GM21381 (cell line): ENCODE measurements around the gene ENKUR.
A peak's percentile ranks its signal among the peaks of the same experiment; 100 is the strongest.
"Not testable (repeated sequence)": the region's sequence is repeated elsewhere in the genome, so short reads cannot be mapped to it uniquely, and the experiment has no call there.

Experiments
- ATAC-seq: cut with Tn5 transposase; IDR thresholded peaks from one replicate; pipeline ENCODE4 v1.9.1; 2021; ENCODE audit warnings: mild to moderate bottlenecking, moderate library complexity; ENCODE audit not compliant: unreplicated experiment

Gene ENKUR

DNA sequence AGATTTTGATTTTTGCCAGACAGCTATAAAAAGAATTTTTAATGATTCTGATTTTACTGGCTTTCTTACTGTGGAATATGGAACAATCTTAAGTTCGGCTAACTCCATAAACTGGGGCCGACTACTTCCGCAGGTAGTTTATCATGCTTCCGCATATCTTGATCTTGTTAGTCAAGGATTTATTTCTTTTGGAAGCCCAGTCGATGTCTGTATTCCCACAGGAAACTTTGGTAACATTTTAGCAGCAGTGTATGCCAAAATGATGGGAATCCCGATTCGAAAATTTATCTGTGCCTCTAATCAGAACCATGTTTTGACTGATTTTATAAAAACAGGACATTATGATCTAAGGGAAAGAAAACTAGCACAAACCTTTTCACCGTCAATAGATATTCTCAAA, 8.6 kb upstream of the ENKUR start:
- ATAC-seq: no peak

DNA sequence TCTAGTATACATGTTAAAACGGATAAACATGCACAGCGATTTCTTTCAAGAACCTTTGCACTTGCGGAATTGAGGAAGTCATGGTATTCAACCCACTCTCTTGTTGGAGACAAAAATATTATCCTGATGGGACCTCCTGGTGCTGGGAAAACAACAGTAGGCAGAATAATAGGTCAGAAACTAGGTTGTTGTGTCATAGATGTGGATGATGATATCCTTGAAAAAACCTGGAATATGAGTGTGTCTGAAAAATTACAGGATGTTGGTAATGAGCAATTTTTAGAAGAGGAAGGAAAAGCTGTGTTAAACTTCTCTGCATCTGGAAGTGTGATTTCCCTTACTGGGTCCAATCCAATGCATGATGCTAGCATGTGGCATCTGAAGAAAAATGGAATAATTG, 7.3 kb upstream of the ENKUR start:
- no peak for ATAC-seq

DNA sequence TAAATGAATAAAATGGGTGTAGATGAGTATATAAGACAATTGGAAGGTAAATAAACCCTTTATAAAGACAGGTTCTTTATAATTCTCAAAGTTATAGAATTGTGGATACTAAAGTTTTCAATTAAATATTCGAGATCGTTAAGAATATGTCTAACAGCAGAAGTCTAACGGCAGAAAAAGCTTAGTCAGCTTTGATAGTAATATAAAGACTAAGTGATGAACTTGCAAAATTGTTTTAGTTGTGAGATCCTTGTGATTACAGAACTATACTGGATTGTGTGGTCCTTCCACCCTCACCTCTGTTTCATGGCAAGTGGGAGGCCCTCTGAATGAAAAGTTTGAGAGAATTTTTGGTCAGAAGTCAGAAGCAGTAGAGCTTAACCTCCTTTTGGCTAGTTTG, 2.7 kb upstream of the ENKUR start:
- no peak for ATAC-seq

DNA sequence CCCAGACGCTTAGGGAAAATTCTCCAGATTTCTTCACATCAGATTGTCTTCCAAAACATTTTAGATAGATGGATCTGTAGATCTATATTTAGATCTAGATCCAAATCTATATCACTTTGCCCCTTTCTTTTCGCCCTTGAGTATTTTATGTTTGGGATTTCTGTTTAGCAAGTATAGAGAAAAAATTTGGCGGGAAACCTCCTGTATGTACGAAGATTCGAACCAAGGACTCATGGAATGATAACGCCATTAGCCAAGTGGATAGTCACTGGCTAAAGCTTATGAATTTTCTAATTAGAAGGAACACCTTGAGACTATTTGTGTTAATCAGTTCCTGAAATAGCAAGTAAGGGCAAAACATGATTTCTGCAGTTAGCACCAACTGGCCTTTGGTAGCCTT, 1.7 kb upstream of the ENKUR start:
- no peak for ATAC-seq

DNA sequence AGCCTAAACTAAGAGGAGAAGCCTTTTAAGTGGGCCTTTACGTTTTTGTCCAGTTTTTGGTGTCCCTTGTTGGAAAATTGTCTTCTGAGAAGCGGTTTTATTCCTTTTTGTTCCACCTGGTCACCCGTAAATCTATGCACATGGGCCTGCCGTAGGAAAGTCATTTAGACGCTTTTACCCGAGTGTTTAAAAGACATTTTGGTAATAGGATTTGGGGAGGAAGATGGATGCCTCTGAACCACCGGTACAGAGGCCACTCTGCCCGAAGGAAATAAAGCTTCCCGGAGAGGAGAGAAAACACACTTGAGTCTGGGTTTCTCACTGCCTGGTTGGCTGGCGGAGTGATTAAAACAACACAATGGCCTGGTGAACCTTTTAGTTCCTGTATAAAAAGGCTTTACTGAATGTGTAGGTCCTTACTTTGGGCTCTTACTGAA, 1.2 kb upstream of the ENKUR start:
- ATAC-seq: peak; percentile 5

DNA sequence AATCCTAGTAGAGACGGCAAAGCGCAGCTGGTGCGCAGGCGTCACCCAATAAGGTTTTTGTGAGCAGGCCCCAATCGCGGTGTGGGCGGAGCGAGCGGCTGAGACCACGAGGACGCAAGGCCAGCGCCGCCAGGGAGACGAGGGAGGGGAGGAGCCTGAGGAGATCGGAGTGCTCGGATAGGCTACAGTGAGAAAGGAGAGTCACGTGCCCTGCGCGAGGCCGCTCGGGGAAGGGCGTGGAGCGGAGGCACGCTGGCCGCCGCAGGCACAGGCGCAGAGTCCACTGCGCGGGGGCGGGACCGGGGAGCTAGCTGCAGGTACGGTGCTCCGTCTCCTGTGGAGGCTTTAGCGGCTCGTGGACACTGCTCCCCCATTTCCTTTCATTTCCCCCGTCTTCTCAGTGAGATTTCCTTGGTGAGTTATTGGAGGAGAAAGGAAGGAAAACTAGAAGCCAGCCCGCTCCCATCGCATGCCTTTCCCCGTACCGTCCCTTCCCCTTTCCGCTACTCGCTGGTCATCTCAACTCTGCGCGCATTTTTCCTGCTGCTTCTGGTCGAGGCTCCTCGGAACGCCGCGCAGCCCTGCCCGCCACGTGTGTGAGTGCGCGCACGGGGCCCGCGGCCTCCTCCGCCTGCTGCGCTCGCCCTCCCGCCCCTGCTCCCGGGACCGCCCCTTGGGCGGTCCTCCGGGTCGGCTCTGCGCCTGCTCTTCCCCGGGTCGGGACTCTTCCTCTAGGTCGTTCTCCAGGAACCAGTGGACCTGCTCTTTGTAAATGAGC, 607 bp upstream of the ENKUR start, which contains the start of gene THNSL1:
Gene THNSL1 (plus strand): TSS at position 237 of the 778 bp plus-strand sequence. CDS start 6,612 bp downstream, outside the sequence.
- peak; percentile 97 for ATAC-seq

DNA sequence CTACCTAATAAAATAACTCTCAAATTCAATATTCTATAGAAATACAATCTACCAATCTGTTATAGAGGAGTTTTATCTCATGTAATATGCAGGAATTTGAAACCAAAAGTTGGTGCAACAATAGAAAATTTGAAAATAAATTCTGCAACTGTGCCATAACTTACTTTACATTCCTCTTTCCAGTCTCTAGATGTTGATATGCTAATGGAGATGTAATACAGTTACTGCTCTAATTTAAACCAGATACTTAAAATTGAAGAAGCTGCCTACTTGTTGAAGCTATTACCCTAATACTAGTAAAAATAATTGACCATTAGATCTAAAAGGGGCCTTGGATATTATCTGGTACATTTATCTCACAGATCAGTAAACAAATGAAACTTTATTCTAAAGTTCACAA, 1.4 kb downstream of the ENKUR start:
- ATAC-seq: no peak

DNA sequence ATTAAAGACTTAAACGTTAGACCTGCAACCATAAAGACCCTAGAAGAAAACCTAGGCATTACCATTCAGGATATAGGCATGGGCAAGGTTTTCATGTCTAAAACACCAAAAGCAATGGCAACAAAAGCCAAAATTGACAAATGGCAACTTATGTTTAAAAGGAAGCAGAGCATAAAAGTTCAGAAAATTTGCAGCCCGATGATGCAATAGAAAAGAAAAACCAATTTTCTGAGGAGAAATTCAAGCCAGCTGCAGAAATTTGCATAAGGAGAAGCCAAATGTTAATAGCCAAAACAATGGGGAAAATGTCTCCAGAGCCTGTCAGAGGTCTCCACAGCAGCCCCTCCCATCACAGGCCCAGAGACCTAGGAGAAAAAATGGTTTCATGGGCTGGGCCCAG, 4.4 kb downstream of the ENKUR start:
- ATAC-seq: not testable (repeated sequence)

DNA sequence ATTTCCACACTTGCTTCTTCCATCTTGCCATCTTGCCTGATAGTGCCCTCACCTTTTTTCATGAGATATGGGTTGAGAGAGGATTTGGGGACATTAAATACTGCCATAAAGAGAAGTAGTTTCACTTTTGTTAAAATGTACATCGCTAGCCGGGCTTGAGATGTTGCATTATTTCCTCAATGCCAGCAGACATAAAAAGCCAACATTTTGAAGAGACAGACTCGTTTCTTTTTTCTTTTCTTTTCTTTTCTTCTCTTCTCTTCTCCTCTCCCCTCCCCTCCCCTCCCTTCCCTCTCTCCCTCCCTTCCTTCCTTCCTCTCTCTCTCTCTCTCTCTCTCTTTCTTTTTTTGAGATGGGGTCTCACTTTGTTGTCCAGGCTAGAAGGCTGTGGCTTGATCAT, 17.9 kb downstream of the ENKUR start:
- ATAC-seq: no peak

DNA sequence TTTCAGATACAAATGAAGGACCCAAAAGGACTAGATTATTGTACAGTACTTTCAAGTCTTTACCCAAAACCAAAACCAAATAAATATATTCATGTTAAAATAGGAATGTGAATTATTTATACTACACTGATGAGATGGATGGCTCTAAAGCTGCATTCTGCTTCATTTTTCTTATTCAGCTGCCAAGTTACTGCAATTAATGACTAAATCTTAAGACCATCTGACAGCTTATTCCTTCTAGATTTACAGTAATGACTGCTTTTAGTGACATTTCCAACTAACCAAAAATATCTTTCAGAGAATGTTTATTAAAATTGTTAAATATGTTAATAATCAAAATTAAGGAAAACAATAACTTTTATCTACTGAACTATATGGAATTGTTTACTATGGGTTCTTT, 20.9 kb downstream of the ENKUR start:
- ATAC-seq: no peak

DNA sequence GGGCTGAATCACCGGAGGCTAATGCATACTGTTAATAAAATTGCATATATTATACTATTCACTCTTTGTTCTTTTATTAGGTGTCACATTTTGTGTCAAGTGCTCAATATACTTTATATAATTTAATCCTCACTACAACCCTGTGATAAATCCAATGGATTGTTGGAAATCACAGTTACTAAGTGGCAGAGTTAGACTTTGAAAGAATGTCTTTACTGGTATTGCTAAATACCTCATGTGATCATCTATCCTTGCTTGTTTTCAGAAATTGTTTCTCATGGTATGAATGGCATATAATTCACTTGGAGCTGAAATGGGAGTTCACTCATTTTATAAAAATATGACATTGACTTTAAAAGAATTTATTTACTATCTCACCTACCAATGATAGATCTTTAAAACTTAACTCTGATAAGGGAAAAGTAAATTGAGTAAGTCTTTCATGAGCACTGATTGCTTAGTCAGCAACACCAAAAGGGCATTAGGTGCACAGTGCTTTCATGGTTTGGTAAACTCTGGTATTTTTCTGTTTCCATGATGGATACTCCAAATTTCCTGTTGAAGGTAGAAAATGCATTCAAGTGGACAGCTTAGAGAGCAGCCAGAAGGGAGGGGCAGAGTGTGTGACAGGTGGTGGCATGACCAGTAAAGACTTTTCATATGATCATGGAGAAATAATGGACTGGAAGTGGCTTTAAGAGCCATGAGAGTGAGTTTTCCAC, 22.6 kb downstream of the ENKUR start:
- ATAC-seq: no peak

DNA sequence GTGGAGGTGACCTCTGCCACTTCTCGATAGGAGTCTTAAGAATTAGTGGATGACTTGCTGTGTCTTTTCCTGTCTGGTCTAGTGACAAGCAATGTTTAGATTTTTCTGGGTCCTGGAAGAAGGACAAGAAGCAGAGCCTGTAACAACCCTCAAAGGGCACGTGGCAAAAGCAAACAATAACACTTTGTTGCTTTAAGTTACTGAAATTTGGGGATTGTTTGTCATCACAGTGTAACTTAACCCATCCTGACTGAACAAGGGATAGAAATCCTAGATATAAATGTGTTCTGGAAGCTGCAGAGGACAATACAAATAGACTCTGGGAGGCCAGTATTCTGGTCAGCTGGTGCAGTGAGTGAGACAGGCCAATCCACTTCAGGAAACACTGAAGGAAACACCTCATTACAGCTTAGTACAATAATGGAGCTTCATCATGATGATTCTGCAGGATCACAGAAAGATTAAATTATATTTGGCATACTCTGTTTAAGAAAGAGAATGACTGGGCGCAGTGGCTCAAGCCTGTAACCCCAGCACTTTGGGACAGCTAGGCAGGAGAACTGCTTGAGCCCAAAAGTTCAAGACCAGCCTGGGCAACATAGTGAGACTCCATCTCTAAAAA, 23.3 kb downstream of the ENKUR start:
- no peak for ATAC-seq

DNA sequence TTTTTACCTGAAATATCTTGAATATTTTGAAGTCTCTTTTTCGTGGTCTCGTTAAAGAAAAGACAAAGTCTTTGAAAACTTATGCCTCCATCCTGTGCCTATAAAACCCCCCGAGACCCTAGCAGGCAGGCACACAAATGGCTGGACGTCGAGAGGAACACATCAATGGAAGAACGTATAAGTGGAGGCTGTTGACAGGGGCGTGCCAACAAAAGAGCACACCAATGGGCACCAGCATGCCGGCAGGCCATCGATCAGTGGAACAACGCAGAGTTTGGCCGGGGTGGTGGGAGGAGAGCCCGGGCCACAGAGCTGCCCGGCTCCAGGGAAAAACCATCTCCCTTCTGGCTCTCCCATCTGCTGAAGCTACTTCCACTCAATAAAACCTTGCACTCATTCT, 24.7 kb downstream of the ENKUR start:
- no peak for ATAC-seq

DNA sequence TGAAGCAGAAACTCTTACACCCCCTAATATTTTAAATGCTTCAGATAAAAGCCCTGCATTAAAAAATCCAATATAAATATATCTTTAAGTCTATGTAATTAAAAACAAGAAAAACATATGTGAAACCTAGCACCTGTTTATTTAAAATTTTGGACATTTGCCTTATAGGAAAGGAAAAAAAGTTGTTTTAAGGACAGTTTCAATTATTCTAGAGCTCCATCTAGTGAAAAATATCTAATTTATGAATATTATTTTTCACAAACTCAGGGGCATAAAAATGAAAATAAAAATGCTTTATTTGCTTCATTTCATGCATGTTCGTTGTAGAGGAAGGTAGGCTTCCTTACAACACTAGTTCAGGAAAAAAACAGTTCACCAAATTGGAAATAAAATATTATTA, 26.1 kb downstream of the ENKUR start:
- ATAC-seq: no peak

DNA sequence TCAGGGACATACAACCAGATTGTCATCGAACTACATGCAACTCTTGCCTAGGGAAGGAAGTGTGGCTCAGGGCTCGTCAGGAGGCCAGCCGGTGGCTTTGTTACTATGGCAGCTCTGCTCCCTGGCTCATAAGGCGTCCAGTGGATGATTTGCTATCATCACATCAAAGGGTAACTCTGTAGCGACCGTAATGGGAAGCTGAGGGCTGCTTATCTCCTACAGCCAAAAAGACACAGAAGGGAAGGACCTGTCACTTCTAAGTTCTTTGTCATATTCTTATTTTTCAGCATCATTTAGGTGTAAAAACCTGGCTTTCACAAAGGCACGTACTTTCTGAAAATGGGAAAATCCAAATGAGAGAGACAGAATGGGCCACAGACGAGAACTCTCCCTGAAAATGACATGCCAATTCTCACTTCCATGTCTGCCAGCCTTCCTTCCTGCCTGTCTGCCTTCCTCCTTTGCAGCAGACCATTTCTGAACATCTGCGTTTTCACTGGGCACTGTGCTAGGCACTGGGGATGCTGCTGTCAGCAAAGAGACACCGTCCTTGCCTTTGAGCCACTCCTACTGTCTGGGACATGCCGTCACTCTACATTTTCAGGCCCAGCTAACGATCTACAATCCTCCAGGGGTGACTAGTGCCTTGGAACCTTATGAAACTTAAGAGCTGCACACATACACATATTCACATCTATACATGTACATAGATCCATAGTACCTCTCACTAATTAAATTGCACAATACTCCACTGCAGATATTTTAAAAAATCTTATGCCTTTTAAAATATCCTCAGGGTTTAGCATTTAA, 26.9 kb downstream of the ENKUR start:
- ATAC-seq: no peak

DNA sequence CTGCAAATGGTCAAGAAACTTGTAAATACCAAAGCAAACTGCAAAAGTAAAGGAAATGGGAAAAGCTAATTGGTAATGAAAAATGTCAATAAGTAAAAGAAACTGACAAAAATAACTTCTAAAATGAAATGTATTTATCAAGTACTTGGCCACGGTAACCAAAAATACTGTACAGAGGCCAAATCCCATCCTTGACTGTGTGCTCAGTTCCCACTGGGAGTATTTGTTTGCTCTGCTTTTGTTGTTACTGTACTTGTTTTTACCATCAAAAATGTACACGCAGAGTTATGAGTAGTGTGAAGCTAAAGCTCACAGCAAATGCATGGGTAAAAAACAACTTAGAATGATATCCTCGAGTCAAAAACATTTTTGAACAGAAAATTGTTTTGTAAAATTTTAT, 31.1 kb downstream of the ENKUR start:
- ATAC-seq: no peak

DNA sequence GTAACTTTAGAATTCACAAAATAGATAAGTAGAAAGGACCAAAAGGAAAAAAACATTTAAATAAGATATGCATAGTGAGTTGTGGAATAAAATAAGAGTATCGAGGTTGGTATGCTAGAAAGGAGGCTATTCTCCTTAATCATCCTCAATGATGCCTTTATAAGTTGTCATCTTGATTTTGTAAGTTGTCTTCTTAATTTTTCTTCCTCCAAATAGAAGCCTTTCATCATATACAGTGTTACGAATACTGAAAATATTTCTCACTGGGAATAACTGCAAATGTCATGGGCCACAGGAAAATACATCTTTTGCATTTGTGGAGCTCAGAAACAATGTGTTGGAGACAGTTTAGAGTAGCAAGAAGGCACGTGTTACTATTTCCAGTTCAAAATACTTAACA, 32.0 kb downstream of the ENKUR start:
- ATAC-seq: no peak

DNA sequence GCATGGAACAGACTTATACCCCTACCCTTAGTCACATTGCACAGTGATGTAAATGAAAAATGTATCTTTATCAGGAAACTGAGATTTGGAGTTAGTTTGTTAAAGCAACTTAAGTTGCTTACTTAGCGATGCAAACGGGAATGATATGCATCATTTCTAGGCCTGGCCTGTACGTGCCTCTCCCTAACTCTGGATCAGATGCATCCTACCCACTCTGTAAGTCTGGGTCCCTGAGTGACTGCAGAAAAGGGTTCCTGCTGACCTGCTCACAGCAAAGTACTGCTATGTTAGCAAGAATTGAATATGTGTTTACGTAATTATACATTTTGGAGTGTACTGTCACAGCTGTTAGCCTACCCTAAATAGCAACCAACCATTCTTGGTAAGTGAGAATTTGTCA, 32.8 kb downstream of the ENKUR start:
- ATAC-seq: no peak

DNA sequence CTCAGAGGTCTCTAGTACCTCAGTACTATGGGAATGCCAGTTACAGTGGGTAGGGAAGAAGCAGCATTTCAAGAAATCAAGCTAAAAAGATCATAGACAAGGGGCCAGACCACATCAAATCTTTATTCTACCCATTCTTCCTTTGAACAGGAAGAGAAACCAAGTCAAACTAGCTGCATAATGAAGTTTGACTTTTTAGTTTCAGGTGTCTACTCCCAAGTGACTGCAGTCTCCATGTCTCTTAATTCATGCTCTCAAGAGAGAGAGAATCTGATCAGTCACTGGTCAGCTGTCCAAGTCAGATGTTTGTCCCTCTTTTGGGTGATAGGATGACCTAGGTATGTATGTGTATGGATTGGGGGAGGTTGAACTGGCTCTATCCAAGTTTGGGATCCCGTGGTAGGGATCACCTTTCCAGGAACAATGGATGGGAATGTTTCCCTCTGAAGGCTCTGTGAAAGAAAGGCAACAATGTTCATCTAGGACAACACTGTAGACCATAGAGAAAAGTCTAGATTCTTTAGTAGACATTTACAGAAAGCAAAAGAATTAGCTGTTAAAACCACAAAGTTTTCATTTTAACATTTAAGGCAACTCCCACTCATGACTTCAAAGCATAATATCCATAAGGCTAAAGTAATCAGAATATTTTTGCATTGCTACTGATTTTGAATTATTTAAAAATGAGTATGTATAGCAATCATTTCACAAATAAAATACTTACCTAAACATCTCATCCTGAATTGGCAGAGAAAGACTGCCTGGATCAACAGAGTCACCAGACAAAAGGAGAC, 33.4 kb downstream of the ENKUR start:
- ATAC-seq: peak; percentile 65

DNA sequence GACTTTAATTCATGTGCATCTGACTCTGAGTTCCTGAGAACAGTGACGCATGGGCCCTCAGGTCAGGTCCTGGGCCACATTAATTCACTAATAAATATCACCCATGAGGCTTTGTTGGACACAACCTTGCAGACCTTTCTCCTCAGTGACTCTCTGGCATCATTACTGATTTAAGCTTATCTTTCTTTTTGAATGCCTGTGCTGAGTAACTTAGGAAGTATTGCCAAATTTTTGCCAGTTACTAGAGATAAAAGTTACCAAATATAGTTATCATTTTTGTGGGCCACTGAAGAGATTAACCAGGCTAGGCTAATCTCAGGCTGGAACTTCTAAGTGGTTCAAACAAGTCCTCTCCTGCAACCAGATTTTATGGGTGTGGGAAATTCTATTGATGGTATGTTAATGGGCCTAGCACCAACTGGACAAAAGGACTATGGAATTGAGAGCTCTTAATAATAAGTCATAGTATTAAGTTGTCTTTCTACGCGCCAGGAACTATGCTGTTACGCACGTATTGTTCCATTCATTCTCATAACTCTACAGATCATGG, 34.7 kb downstream of the ENKUR start:
- no peak for ATAC-seq
